GM06990 (cell line): ENCODE data around the gene AREL1.

Experiments
- DNase-seq: peaks from one replicate; pipeline ENCODE4 v3.0.0-alpha.2; 2011; ENCODE audit not compliant: insufficient read length; ENCODE audit errors: extremely low read depth
- H3K27me3 ChIP-seq: replicated peaks from 2 replicates; pipeline ENCODE4 v1.6.0; 2011; ENCODE audit warnings: low read length; ENCODE audit not compliant: control insufficient read depth, insufficient read depth
- H3K36me3 ChIP-seq: 2 replicates; pipeline ENCODE4 v1.5.1; 2011; ENCODE audit warnings: low read length; ENCODE audit not compliant: control insufficient read depth, insufficient read depth
- H3K4me3 ChIP-seq: replicated peaks from 2 replicates; pipeline ENCODE4 v1.5.1; 2011; ENCODE audit warnings: low read depth, mild to moderate bottlenecking, control low read depth, low read length
- TF ChIP-seq, protein P1 (sequence below): IDR thresholded peaks from 2 replicates; pipeline ENCODE4 v1.5.1; 2011; ENCODE audit warnings: low read length, control low read depth, mild to moderate bottlenecking, inconsistent platforms; ENCODE audit not compliant: insufficient read depth, poor library complexity, severe bottlenecking

Gene AREL1

DNA sequence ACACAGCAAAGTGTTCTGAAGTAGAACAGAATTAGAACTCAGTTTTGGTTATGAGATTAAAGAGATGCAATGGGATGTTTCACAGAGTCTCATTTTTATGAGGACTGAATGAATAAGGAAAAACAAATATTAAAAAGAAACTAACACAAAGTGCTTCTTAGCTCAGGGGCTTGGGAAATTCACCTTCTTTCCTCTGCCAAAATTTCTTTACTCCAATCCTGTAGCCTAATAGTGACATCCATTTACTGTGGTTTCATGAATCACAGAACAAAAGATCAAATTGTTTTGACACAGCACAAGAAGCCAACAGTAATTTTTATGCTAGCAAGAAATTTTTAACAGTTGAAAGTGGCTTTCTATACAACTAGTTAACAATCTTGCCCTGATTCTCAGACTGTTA lies 37.7 kb downstream of the AREL1 start:
- DNase-seq, result no peak
- no peaks in the 10 kb centered on the region for H3K27me3 ChIP-seq
- H3K4me3 ChIP-seq, result no peak overlapping the region
- peaks cover 18% of the 10 kb centered on the region for H3K36me3 ChIP-seq
- TF ChIP-seq, protein P1, sequence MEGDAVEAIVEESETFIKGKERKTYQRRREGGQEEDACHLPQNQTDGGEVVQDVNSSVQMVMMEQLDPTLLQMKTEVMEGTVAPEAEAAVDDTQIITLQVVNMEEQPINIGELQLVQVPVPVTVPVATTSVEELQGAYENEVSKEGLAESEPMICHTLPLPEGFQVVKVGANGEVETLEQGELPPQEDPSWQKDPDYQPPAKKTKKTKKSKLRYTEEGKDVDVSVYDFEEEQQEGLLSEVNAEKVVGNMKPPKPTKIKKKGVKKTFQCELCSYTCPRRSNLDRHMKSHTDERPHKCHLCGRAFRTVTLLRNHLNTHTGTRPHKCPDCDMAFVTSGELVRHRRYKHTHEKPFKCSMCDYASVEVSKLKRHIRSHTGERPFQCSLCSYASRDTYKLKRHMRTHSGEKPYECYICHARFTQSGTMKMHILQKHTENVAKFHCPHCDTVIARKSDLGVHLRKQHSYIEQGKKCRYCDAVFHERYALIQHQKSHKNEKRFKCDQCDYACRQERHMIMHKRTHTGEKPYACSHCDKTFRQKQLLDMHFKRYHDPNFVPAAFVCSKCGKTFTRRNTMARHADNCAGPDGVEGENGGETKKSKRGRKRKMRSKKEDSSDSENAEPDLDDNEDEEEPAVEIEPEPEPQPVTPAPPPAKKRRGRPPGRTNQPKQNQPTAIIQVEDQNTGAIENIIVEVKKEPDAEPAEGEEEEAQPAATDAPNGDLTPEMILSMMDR, result no peak

DNA sequence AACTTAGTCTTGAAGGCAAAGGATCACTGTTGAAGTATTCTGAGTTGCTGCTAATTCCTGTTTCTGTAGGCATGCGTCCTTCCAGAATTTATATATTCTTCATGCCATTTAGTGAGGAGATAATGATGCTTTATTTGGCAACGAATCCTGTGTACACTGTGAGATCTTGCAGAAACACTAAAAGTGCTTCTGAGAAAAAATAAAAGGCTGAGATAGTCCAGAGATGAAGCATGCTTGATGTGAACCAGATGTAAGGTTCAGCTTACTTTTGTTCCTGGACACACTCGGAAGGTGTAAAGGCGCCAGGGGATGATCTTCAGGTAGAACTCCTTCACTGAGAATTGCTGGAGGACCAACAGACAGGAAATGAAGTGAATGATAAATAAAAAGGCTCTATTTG lies 39.1 kb downstream of the AREL1 start:
- no peak overlapping the region for H3K4me3 ChIP-seq
- DNase-seq, result no peak
- TF ChIP-seq, protein P1, result no peak
- H3K36me3 ChIP-seq, result peaks cover 22% of the 10 kb centered on the region
- no peaks in the 10 kb centered on the region for H3K27me3 ChIP-seq

DNA sequence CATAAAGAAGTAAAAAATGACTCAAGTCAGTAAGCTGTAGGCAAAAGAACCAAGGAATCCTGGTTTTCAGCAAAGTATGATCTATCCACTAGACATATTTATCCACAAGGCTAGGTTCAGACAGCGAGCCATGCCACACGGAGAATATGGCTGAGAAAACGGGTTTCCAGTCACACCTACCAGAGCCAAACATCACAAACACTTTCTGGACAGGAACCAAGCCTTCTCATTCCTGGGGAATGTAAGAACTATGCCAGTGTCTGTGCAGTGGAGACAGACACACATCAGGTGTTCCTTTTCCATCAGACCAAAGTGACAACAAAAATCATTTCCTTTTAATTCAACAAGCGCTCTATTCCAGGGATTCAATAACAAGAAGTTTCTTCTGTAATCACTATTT lies 41.1 kb downstream of the AREL1 start:
- H3K36me3 ChIP-seq, result peaks cover 21% of the 10 kb centered on the region
- TF ChIP-seq, protein P1, result no peak
- no peak overlapping the region for H3K4me3 ChIP-seq
- DNase-seq, result no peak
- H3K27me3 ChIP-seq, result no peaks in the 10 kb centered on the region

DNA sequence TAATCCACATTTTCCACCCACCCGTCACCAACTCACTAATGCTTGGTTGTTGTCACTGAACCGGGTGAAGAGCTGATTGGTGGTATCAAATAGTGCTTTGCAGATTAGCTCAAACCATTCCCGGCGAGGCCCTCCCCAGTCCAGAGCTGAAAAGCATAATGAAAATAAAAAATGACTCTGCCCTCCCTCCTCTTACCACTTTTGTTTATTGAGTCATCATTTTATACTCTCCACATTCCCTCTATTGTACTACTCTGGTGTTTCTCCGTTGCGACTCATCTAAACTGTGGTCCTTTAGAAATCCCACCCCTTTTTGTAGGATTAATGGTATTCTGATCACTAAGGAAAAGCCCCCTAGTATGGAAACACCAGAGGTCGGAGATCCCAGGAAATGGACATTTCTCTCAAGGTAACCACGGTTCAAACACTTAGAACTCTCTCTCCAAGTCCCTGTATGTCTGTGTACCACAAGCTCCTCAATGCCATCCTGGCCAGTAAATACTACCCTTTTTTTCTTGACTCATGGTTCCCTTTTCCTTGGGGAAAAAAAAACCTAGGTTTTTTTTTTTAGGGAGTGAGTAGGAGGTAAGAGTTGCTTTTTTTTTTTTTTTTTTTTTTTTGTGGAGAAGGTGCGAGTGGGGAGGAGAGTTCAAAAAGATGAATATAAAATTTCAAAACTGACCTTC lies 42.0 kb downstream of the AREL1 start:
- Histone ChIP-seq H3K27me3 (no peaks in the 10 kb centered on the region), H3K36me3 (peaks cover 18% of the 10 kb centered on the region), H3K4me3 (no peak overlapping the region)
- DNase-seq, result no peak
- TF ChIP-seq, protein P1, result no peak

DNA sequence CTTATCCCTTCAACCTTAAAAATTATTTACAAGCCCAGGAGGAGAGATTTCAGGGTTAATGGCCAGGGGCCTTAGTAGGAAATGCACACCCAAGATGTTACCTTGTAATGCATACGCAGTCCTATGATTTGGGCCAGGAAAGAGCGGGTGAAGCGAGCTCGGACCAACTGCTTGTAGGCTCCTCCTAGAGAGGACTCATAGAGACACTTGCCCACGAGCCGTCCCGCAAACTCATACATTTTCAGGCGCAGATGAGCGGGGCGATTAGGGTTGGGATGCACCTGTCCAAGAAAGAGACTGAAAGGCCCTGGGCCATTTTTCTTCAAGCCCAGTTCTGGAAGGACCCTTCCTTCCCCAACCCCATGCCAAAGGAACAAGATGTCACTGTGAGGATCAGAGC lies 43.0 kb downstream of the AREL1 start:
- DNase-seq, result no peak
- H3K4me3 ChIP-seq, result no peak overlapping the region
- H3K27me3 ChIP-seq, result no peaks in the 10 kb centered on the region
- peaks cover 16% of the 10 kb centered on the region for H3K36me3 ChIP-seq
- TF ChIP-seq, protein P1, result no peak

DNA sequence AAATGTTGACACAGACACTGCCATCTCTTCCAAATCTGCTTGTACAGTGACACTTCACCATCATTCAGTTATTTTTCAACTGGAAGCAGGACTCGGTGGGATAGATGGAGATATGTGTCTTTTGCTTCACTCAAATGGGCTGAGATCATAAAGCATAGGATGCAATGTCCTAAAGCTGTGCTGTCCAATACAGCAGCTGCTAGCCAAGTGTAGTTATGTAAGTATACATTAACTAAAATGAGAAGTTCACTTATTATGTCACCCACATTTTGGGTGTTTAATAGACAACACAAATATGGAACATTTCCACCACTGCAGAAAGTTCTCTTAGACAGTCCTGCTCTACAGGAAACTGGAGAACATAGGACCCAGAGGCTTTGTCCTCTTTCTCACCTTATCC lies 43.6 kb downstream of the AREL1 start:
- H3K4me3 ChIP-seq, result no peak overlapping the region
- TF ChIP-seq, protein P1, result no peak
- no peaks in the 10 kb centered on the region for H3K27me3 ChIP-seq
- no peak for DNase-seq
- H3K36me3 ChIP-seq, result peaks cover 14% of the 10 kb centered on the region
